Measurements from ENCODE around the gene NAIF1.

NAIF1 gene

DNA sequence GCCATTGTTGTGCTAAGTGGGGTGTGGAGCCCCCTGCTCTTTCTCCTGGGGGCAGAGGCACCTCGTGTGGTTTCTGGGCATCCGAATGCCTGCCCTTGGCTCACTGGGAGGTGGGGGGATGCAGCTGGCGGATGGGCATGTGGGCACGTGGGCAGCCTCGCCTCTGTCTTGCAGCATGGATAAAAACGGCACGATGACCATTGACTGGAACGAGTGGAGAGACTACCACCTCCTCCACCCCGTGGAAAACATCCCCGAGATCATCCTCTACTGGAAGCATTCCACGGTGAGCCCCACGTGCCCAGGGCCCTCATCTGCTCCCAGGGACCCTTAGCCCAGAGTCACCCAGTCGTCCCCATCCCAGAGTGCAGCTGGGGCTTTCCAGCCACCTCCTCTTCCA lies 35.1 kb upstream of the NAIF1 start:
- DNase-seq (ENCODE audit: low spot score): no peak

DNA sequence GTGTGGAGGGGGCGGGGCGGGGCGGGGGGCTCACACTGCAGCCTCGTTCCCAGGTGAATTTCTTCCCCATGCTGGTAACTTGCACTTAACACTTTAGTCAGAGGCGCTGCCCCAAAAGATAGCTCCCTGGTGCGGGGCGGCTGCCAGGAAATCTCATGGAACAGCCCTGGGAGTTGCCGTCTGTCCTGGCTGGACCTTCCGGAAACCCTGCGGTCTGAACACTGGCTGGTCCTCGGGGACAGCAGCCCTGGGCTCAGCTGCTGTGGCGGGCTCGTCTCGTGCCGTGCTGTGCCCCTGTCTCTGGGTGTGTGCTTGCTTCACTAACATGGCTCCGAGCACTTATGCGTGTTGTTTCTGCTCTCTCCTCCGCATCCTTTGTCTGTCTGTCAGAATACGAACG lies 34.6 kb upstream of the NAIF1 start:
- DNase-seq (ENCODE audit: low spot score): no peak

DNA sequence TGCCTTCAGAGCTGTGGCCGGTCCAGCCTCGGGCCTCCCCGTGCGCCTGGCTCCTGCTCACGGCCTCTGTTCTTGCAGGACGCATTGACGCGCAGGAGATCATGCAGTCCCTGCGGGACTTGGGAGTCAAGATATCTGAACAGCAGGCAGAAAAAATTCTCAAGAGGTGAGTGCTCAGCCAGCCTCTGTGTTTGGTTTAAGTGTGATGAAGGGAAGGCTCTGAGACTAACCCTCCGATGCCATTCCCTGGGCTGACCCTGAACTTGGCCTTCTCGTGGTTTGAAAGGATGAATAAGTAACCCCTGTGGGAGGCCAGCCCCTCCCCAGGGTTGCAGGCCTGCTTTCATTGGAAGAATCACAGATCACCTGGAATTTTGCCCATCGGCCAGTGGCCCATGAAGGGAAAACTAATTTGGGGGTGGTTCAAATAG lies 34.1 kb upstream of the NAIF1 start:
- no peak for DNase-seq (ENCODE audit: low spot score)

DNA sequence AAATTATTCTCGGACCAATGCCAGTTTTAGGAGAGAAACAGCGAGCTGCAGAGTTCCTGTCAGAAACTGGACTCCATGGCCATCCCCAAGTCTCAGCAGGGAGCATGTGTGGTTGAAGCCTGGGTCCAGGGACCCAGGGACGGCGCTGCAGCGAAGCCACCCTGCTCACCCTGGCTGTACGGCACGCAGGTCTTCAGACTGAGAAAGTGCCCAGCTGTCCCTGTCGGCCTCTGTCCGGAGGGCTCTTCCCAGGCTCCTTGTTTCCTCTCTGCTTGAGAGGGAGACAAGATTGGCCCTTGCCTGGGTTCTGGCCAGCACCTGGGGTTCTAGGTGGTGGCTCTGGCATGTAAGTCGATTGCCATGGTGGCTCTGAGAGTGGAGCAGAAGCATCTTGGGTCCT lies 33.5 kb upstream of the NAIF1 start:
- DNase-seq (ENCODE audit: low spot score): no peak

DNA sequence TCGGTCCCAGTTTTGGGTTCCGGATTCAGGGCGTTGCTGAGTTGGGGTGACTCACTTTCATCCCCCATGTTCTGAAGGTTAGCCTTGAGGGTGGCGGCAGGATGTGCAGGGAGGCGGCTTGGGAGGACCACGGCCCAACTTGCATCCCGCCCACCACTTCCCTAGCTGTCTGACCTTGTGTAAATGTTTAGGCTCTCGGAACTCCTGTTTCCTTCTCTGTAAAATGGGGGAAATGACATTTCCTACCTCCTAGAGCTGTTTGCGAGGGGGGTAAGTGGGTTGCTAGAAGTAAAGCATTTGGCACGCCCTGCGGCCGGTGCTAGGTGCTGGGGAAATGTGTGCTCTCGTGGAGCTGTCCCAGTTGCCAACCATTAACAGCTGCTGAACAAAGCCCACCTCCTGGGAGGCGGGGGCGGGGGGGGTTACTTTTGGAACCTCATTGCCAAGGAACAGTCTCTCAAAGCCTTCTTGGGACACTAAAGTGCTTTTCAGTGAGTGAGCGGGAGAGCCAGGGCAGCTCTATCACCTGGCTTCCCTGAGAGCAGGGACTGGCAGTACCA lies 32.9 kb upstream of the NAIF1 start:
- DNase-seq (ENCODE audit: low spot score): no peak

DNA sequence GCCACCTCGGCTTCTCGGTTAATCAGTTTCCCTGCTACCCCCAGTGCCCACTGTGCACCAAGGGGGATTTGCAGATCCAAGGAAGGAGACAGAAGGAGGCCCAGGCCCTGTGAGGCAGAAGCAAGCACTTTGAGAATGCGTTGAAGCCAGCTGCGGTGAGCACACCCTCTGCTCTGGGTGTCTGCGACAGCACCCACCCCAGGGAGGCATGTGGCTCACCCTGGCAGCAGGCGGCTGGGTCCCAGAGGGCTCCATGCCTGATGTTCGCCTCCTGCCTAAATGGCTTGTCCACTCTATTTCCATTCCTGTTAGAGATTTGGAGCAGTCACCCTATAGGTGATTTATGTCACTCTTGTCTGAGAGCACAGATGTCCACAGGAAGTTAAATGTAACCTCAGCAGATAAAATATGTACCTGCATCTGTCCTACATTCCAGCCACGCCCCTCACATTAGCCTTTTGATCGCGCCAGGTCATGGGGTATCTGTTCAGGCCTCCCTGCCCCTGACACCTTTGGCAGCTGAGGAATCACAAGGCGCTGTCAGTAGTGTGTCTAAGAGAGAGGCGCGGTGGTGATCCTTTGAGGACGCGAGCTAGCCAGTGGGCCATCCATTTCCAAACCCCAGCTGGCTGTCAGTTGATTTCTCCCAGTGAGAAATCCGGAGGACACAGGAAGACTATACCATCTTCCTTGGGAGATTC lies 32.3 kb upstream of the NAIF1 start:
- DNase-seq (ENCODE audit: low spot score): no peak

DNA sequence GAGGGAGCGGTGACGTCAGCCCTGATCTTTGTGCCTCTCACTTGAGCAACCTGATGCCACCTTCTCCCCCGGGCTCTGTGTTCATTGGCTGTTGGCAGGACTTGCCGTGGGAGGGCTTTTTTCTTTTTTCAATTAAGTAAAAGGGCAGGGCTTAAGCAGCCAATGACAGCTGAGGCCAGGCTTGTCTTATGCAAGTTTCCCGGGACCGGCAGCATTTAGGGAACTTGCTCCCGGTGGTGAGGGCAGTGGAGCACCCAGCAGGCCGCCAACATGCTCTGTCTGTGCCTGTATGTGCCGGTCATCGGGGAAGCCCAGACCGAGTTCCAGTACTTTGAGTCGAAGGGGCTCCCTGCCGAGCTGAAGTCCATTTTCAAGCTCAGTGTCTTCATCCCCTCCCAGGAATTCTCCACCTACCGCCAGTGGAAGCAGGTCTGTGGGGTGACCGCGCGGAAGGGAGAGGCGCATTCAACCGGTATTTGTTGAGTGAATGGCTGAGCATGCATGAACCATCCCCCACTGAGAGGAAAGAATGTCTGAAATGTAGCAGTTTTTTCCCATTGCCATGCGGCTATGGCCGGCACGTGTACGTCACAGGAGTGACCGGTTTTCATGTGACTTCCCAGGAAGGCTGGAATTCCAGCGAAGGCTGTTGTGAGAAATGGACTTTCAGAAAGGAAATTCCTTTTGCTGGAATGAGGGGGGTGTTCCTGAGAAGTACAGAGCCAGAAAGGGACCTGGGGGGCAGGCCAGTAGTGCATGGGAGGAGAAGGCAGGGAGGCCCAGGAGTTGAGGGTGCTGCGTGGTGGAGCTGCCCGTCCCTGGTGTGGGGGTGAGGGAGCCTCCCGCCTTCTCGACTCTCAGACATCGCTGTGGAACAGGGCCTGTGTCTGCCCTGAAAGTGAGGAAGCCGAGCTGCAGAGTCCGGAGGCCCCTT lies 31.4 kb upstream of the NAIF1 start:
- DNase-seq (ENCODE audit: low spot score): peak; percentile 92

DNA sequence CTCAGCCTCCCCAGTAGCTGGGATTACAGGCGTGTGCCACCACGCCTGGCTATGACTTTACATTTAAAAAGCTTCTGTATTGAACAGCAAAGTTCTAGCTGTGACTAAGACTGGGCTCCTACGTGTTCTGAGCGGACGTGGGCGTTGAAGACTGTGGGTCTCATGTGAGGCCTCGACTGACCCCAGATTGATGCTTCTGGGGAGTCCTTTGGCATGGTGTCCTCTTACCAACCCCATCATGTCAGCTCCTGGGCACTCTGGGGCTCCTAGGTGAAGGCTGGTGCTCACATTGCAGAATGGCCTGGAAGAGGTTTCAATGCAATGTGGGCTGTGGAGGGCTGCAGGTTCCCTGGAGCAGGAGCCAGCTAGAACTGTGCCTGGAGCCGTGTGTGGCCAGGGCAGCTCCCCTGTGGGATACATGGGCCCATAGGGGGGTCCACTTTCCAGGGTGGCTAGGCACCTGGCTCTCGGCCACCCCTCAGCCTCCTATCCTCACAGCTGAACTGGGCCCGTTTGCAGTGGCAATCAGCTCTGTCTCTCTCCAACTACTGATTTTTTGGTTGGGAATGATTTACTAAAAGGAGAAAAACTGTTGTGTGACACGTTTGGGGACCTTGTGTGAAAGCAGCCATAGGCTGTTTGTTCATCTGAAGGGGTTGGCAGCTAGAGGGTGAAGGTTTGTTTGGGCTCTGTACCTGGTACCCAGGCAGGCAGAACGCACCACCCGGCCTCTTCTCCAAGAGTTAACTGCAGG lies 30.6 kb upstream of the NAIF1 start:
- DNase-seq (ENCODE audit: low spot score): no peak

DNA sequence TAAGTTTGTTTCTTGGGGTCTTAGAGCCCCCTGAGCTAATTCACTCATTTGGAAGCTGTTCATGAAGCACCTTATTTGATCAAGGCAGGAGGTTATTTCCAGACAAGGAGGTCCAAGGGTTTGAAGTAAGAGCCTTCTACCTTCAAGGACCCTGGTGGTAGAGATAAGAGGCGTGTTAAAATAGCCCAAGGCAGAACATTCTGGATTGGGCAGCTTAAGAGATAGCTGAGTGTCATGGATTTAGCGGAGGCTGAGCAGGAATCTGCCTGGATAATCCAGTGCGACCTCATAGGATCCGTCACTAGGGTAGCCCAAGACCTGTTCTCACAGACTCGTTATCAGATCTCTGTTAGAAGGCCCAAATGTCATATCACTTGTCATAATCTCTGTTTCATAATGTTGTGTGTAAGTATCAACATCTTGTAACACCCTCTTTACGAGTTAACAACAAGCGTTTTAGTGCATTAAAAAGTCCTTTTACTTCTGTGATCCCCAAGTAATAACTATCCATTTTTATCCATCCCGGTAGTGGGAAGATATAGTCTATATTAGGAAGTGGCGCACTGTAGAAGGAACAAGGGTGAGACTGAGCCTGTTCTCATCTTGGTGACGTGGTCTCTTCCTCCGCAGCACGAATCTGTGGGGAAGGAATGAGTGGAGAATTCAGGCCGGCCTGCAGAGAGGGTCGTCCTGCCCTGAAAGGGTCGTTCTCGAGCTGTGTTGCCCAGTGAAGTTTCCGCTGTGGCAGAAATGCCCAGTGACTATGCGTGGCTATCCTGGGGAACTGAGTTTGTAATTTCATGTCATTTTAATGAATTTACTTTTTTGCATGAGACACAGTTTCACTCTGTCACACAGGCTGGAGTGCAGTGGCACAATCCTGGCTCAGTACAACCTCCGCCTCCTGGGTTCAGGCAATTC lies 29.8 kb upstream of the NAIF1 start:
- DNase-seq (ENCODE audit: low spot score): no peak

DNA sequence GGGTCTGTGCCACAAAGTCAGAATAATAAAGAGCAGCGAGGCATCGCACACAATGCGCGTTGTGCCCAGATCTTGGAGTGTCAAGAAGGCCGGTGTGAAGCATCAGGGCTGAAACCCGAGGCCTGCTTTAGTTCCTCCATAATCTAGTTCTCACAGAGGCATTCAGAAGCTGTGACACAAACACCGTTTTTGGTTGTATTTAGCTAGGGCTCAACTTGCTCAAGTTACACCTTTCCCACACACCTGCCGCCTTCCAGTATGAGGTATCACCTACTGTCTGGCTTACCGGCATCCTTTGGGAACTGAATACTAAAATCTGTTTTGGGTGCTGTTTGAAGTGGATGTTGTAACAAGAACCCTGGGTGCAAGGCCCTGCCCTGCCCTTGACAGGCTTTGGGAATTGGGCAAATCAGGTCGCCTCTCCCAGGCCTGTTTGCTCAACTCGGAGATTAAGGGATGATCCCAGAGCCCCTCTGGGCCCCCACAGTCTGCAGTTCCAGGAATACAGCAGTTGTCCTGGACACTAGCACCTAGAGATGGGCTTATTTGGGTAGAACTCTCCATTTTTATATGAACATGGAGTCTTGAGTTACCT lies 27.9 kb upstream of the NAIF1 start:
- no peak for DNase-seq (ENCODE audit: low spot score)

DNA sequence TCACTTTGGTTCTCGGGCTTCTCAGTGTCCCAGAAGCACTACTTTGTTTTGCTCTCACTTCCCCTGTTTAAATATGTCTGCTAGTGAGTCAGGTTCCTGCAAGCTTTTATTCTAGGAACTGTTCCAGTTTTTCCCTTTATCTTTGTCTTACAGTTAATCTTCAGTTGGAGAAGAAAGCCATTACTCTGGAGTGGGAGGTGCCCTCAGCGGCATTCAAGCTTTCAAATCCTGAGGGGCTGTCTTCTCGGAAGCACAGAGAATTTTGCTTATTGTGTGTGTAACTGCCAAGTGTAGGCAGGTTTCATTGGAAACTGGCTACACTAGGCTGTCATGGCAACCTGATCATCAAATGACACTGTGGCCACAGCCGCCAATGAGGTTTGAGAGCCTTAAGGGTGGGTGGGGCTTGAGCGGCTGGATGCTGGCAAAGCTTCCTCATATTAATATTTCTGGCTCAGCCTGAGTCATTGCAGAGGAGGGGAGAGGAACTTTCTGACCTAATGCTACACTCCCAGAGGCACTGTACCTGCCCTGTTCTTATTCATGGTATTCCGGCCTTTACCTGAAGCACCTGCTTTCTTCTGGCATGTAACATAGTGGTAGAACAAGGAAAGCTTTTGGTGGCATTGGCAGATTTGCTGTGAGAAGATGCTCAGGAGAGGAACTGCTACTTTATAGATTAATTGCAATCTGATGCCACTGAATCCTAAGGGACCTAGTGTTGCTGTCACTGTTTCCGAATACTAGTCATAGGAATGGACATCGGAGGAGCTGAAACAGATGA lies 27.2 kb upstream of the NAIF1 start:
- peak; percentile 74 for DNase-seq (ENCODE audit: low spot score)

DNA sequence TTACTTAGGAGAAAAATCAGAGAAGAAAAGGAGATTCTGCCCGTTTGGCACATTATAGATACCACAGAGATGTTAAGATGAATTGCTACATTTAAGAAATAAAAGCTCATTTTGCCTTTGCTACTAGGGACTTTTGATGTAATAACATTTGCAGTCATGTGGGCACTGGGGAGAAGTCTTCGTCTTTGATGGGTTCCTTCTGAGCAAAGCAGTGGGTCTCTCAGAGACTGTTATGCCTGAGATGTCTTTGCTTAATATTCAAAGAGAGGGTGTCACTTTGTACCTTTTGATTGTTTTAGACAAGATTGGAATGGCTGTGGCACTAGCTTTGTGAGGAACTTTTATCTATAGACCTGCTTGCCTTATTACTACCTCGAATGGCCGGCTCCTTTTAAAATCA lies 25.9 kb upstream of the NAIF1 start:
- DNase-seq (ENCODE audit: low spot score): no peak

DNA sequence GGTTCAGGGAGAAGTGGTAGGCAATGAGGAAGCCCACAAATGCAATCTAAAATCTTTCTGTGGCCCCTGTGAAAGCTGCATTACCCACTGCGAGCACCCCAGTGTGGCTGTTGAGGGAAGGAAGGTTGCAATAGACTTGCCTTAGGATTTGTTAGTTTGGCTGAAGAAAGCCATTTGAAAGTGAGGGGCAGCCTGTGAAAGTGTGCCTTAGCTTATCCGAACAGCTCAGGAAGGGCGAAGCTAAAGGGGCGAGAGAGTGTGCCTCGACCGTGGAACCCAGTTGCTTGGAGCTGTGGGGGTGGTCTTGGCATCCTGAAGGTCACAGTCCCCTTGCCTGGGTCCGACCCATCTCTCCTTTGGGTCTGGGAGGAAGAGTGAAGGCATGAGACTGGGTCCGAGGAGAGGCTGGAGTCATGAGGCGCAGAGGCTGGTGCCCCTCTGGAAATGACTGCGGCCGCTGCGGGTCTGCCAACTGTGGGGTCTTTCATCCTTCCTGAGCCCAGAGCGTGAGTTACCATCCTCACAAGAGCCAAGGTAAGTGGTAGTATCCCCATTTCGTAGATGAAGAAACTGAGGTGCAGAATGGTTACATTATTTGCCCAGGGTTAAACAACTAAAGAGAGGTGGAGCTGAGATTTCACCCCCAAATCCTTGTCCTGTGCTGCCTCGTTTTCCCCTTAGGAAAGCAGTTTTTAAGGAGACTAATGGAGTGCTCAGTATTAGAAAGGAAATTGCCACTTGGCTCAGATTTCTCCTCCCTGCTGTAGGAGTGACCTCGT lies 25.3 kb upstream of the NAIF1 start:
- DNase-seq (ENCODE audit: low spot score): no peak

DNA sequence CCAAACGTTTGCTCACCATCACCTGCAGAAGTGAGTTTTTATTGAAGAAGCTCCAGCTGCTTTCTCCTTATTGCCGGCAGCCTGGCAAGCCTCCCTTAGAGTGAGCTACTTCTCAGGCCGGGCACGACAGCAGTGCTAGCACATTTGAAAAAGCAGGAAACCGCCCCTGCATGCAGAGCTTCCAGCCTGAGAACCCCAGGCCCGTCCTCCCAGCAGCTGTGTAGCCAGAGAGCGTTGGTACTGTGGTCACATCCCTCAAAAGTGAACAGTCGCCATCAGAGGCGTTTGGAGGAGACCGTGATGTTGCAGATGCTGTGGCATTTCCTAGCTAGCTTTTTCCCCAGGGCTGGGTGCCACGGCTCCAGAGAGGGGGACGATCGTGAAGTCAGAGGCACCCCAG lies 24.5 kb upstream of the NAIF1 start:
- DNase-seq (ENCODE audit: low spot score): no peak

DNA sequence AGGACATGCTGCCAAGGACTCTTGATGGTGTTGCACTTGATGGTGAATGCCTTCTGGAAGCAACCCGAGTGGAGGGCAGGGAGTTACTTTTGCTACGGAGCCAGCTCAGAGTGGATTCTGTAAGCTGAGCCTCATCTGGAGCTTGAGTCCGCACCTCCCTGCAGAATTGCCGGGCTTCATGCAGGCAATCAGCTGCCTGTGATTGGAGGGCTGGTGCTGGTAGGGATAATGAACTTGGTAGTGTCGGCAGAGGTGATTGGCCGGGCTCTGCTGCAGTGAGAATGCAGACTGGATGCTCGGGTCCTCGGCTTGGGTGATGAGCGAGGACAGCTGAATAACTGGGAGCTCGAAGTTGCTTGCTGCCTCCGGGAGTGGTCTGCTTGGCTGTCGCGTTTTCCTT lies 24.0 kb upstream of the NAIF1 start:
- DNase-seq (ENCODE audit: low spot score): peak; percentile 81

DNA sequence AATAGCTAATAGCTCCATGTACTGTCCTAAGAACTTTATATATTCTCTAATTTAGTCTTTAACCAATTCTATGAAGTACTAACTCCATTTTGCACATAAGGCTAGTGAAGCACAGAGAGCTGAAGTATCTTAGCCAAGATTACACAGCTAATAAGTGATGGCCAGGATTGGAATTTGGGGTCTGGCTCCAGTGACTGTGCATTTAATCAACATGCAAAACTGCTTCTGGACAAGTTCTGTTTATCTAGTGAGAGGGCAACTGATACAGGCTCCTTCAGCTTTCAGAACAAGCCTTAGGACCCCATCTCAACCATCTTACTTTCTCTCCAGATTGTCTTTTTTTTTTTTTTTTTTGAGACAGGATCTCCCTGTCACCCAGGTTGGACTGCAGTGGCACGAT lies 22.2 kb upstream of the NAIF1 start:
- DNase-seq (ENCODE audit: low spot score): no peak

DNA sequence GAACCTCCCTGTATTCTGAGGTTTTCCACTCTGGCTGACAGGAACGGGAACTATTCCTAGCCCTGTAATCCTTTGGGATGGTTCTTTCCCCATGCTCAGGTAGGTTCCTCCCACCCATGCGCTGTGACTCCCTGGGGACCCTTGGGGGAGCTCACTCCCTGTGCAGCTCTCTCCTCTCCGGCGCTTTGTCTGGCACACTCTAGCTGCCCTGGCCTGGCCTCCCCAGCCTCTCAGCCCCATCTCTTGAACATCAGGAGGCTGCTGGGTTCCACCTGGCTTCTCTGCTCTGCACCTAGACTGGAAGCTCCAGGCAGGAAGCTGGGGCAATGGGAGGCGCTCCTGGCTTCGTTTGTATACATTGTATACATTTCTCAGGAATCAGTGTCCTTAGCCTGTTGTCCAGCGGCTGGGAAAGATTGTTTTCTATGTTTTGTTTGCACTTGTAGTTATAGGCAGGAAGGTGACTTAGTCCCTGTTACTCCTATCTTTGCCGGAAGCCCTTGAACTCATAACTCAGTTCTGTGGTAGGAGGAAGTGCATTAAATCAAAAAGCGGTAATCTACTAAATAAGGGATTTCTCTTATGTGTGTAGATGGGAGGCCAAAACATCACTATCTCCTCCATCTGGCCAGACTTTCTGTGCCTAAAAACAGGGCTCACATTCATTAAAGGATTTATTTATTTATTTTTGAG lies 21.3 kb upstream of the NAIF1 start:
- DNase-seq (ENCODE audit: low spot score): no peak

DNA sequence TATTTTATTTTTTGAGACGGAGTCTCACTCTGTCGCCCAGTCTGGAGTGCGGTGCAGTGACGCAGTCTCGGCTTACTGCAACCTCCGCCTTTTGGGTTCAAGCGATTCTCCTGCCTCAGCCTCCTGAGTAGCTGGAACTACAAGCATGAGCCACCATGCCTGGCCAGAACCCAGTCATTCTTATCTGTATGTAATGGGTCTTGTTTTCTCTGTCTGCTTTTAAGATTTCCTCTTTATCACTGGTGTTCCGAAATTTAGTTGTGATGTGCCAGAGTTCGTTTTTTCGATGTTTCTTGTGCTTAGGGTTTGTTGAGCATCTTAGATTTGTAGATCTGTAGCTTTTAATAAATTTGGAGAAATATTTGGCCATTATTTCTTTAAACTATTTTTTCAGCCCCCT lies 20.1 kb upstream of the NAIF1 start:
- DNase-seq (ENCODE audit: low spot score): no peak

DNA sequence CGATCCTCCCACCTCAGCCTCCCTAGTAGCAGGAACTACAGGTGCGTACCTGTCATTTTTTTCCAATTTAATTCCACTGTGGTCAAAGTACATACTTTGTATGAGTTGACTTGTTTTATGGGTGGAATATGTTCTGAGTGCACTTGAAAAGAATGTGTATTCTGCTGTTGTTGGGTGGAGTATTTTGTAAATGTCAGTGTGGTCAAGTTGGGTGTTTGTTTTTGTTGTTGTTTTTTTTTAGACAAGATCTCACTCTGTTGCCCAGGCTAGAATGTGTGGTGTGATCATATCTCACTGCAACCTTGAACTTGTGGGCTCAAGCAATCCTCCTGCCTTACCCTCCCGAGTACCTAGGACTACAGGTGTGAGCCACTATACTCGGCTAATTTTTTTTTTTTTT lies 18.8 kb upstream of the NAIF1 start:
- DNase-seq (ENCODE audit: low spot score): no peak
